PC-3 (cell line): Measurements from ENCODE around the gene HSPA12B. TPM values are rescaled to one million over a fixed set of nuclear protein-coding genes. Genes with fewer than 3 reads are reported as not detected.

Source experiments
- ATAC-seq: fragments of 200-7000 bp; cut with Tn5 transposase; 2 replicates; pipeline ENCODE4 v1.9.1; 2020; ENCODE audit warnings: mild to moderate bottlenecking, moderate library complexity
- BruUV-seq: library from RNA; stranded (reverse); fragments of 400-500 nt; replicated peaks from 2 replicates; lab custom pipeline; 2021; lab: Mats Ljungman, UMichigan
- CTCF ChIA-PET: fragments of 300-600 bp; sonication (Branson Sonifier 250); formaldehyde crosslinking; loops from one replicate; lab custom pipeline; 2022; ENCODE audit warnings: antibody characterized with exemption; lab: Charles Lee
- POLR2A ChIA-PET: fragments of 300-600 bp; sonication (Branson Sonifier 250); formaldehyde crosslinking; loops from one replicate; lab custom pipeline; 2022; ENCODE audit warnings: antibody characterized with exemption; ENCODE audit not compliant: unreplicated experiment; lab: Charles Lee
- DNase-seq: peaks from one replicate; pipeline ENCODE4 v3.0.0-alpha.2; 2015
- H2AFZ ChIP-seq: fragments of 300-600 bp; sonication (generic); 2 replicates; pipeline ENCODE4 v1.6.0; 2016; ENCODE audit warnings: antibody characterized with exemption, low read length
- H3F3A ChIP-seq: fragments of 300-600 bp; sonication (generic); one replicate; pipeline ENCODE4 v1.6.0; 2017; ENCODE audit warnings: antibody characterized with exemption, low read length, control low read depth, mild to moderate bottlenecking; ENCODE audit not compliant: unreplicated experiment
- H3K27ac ChIP-seq: fragments of 300-600 bp; sonication (generic); 2 replicates; pipeline ENCODE4 v1.5.1; 2016; ENCODE audit warnings: mild to moderate bottlenecking, low read length
- H3K27me3 ChIP-seq: fragments of 300-600 bp; sonication (generic); 2 replicates; pipeline ENCODE4 v1.6.1; 2016; ENCODE audit warnings: low read length, mixed read lengths
- H3K36me3 ChIP-seq: fragments of 300-600 bp; sonication (generic); 2 replicates; pipeline ENCODE4 v1.6.1; 2016; ENCODE audit warnings: low read depth, mixed run types, low read length, mixed read lengths
- H3K4me1 ChIP-seq: fragments of 300-600 bp; sonication (generic); 2 replicates; pipeline ENCODE4 v1.5.1; 2016; ENCODE audit warnings: low read length; ENCODE audit not compliant: insufficient read depth
- H3K4me2 ChIP-seq: fragments of 300-600 bp; sonication (generic); 2 replicates; pipeline ENCODE4 v1.6.0; 2016; ENCODE audit warnings: low read length
- H3K4me3 ChIP-seq: fragments of 300-600 bp; sonication (generic); 2 replicates; pipeline ENCODE4 v1.5.1; 2016; ENCODE audit warnings: mild to moderate bottlenecking, low read length, mixed read lengths
- H3K79me2 ChIP-seq: fragments of 300-600 bp; sonication (generic); 2 replicates; pipeline ENCODE4 v1.6.1; 2017; ENCODE audit warnings: low read length, mixed read lengths
- H3K9ac ChIP-seq: fragments of 300-600 bp; sonication (generic); 2 replicates; pipeline ENCODE4 v1.6.0; 2016; ENCODE audit warnings: mild to moderate bottlenecking, low read length
- H3K9me2 ChIP-seq: fragments of 300-600 bp; sonication (generic); replicated peaks from 2 replicates; pipeline ENCODE4 v1.6.1; 2016; ENCODE audit warnings: mixed run types, low read length, mixed read lengths
- H3K9me3 ChIP-seq: fragments of 300-600 bp; sonication (generic); 2 replicates; pipeline ENCODE4 v1.6.1; 2016; ENCODE audit warnings: low read length, mixed read lengths
- H4K20me1 ChIP-seq: fragments of 300-600 bp; sonication (generic); 2 replicates; pipeline ENCODE4 v1.6.1; 2016; ENCODE audit warnings: low read length, mixed read lengths
- EZH2 ChIP-seq: fragments of 300-600 bp; sonication (generic); IDR thresholded peaks from one replicate; pipeline ENCODE4 v1.6.1; 2017; ENCODE audit warnings: antibody characterized with exemption, mild to moderate bottlenecking, low read length; ENCODE audit not compliant: unreplicated experiment
- EZH2phosphoT487 ChIP-seq: fragments of 300-600 bp; sonication (generic); IDR thresholded peaks from 2 replicates; pipeline ENCODE4 v1.6.1; 2018; ENCODE audit warnings: mild to moderate bottlenecking, antibody characterized with exemption, low read length, borderline replicate concordance
- intact Hi-C: fragments of 100-400 bp; cut with micrococcal nuclease; formaldehyde crosslinking; loops from 2 replicates; pipeline ENCODE4 v1.9.0; 2023
- total RNA-seq: library from RNA; depleted of rRNA; stranded (reverse); fragments of >200 nt; gene quantifications from 2 replicates; pipeline ENCODE4 v1.2.3, GENCODE V29; 2014
- TF ChIP-seq, protein P1 (sequence below): fragments of 300-600 bp; sonication (generic); conservative IDR thresholded peaks from 2 replicates; pipeline ENCODE4 v1.5.1; 2017; ENCODE audit warnings: antibody characterized with exemption, low read depth, mild to moderate bottlenecking, low read length

Gene HSPA12B
- total RNA-seq, 1 experiment from 2014 or later = not detected

- Histone ChIP-seq H3K9ac (no peak overlapping the region), H2AFZ (no peak overlapping the region), H3K36me3 (peaks cover 15% of the 10 kb centered on the region), H3K4me3 (no peak overlapping the region), H3K27me3 (no peaks in the 10 kb centered on the region), H3K4me2 (no peak overlapping the region), H4K20me1 (no peaks in the 10 kb centered on the region), H3F3A (no peaks in the 10 kb centered on the region), H3K4me1 (no peaks in the 10 kb centered on the region), H3K79me2 (peaks cover 27% of the 10 kb centered on the region), H3K9me3 (no peaks in the 10 kb centered on the region), H3K27ac (no peak overlapping the region), H3K9me2 (no peaks in the 10 kb centered on the region)
- ChIA-PET CTCF (no interaction called here), POLR2A (no interaction called here)
- TF ChIP-seq, protein P1, sequence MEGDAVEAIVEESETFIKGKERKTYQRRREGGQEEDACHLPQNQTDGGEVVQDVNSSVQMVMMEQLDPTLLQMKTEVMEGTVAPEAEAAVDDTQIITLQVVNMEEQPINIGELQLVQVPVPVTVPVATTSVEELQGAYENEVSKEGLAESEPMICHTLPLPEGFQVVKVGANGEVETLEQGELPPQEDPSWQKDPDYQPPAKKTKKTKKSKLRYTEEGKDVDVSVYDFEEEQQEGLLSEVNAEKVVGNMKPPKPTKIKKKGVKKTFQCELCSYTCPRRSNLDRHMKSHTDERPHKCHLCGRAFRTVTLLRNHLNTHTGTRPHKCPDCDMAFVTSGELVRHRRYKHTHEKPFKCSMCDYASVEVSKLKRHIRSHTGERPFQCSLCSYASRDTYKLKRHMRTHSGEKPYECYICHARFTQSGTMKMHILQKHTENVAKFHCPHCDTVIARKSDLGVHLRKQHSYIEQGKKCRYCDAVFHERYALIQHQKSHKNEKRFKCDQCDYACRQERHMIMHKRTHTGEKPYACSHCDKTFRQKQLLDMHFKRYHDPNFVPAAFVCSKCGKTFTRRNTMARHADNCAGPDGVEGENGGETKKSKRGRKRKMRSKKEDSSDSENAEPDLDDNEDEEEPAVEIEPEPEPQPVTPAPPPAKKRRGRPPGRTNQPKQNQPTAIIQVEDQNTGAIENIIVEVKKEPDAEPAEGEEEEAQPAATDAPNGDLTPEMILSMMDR = no peak
- DNase-seq (no peak), ATAC-seq (no peak)
- intact Hi-C loops = no loop called here
- BruUV-seq = no TSS peak
Observed at GRCh38 chr20:3759316-3759823, 26.9 kb downstream of the HSPA12B start.

DNA sequence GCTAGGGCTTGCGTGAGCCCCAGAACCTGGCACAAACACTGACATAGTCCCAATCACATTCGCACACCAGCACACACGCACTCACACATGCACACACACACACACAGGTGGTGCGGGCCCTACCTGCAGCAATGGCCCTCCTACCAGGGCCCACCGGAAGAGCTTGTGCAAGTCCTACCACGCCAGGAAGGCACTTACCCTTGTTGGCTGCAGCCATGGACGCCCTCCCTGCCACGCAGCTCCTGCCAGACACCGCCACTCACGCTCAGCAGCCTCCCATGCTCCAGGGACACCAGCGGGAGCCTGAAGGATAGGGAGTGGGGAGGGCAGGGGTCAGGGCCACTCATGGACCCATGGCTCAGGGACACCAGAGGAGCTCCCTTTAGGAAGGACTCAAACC is 27.4 kb downstream of the HSPA12B start:
- Histone ChIP-seq H3K4me1 (no peaks in the 10 kb centered on the region), H3K9me2 (no peaks in the 10 kb centered on the region), H3K9me3 (no peaks in the 10 kb centered on the region), H4K20me1 (peaks cover 3% of the 10 kb centered on the region; the same call in 1 of the 2 replicates), H2AFZ (no peak overlapping the region), H3K79me2 (peaks cover 32% of the 10 kb centered on the region), H3K27ac (no peak overlapping the region), H3K4me3 (no peak overlapping the region), H3K36me3 (peaks cover 15% of the 10 kb centered on the region), H3K4me2 (no peak overlapping the region), H3F3A (no peaks in the 10 kb centered on the region), H3K27me3 (no peaks in the 10 kb centered on the region), H3K9ac (no peak overlapping the region)
- TF ChIP-seq EZH2phosphoT487 (no peak), EZH2 (no peak)
- TF ChIP-seq, protein P1 = no peak
- no TSS peak for BruUV-seq
- DNase-seq (no peak), ATAC-seq (no peak)
- CTCF ChIA-PET = no interaction called here
- POLR2A ChIA-PET = no interaction called here
- intact Hi-C loops = no loop called here

DNA sequence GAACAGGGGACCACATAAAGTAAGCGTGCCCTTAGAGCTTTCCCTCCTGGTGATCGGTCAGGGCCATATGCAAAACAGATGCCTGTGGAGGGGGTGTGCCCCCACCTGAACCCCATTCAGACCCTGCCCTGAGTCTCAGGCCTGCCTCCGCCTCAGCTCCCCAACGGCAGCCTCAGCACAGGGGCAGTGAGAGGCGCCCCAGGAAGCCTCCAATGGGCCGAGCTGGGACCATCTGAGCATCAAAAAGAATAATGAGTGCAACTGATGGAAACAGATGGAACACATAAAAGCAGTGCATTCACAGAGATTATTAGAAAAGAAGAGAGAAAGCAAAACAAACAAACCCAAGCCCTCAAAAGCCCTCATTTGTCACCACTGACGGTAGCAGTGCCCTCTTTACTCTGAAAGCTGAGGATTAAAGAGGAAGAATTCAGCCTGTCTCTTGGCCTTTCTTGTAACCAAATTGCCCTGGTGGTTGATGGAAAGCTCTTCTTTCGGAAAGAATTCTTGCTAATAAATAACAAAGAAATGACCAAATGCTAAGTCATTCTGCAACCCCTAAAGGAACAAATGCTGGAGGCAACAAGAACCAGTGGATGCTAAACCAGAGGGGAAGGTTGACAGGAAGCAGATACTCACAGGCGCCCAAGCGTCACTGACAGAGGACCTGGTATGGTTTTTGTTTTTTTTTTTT is 28.3 kb downstream of the HSPA12B start:
- H3K4me3 ChIP-seq = no peak overlapping the region
- no peak overlapping the region for H2AFZ ChIP-seq
- H3F3A ChIP-seq = no peaks in the 10 kb centered on the region
- H3K9me2 ChIP-seq = no peaks in the 10 kb centered on the region
- no peak for TF ChIP-seq EZH2
- TF ChIP-seq, protein P1 = no peak
- TF ChIP-seq EZH2phosphoT487 = no peak
- no peak overlapping the region for H3K4me2 ChIP-seq
- H3K27me3 ChIP-seq = no peaks in the 10 kb centered on the region
- peaks cover 19% of the 10 kb centered on the region for H3K36me3 ChIP-seq
- intact Hi-C loops = no loop called here
- H3K9ac ChIP-seq = no peak overlapping the region
- peaks cover 5% of the 10 kb centered on the region; the same call in 1 of the 2 replicates for H4K20me1 ChIP-seq
- no peak for ATAC-seq
- BruUV-seq = no TSS peak
- ChIA-PET POLR2A (no interaction called here), CTCF (no interaction called here)
- H3K9me3 ChIP-seq = no peaks in the 10 kb centered on the region
- peaks cover 6% of the 10 kb centered on the region for H3K4me1 ChIP-seq
- DNase-seq = no peak
- peaks cover 42% of the 10 kb centered on the region for H3K79me2 ChIP-seq
- H3K27ac ChIP-seq = no peak overlapping the region
